GM21619 (cell line): ENCODE measurements around the gene HNRNPAB.
"Not testable (repeated sequence)": the region's sequence is repeated elsewhere in the genome, so short reads cannot be mapped to it uniquely, and the experiment has no call there.

Source experiments
- ATAC-seq: cut with Tn5 transposase; IDR thresholded peaks from one replicate; pipeline ENCODE4 v1.9.1; 2021; ENCODE audit not compliant: unreplicated experiment

Gene HNRNPAB

GRCh38 chr5:178229111-178229510, 24.8 kb downstream of the HNRNPAB start:
- not testable (repeated sequence) for ATAC-seq

GRCh38 chr5:178229861-178230260, 25.5 kb downstream of the HNRNPAB start:
- no peak for ATAC-seq

GRCh38 chr5:178230879-178231538, 26.7 kb downstream of the HNRNPAB start:
- ATAC-seq = no peak

GRCh38 chr5:178231539-178232123, 27.3 kb downstream of the HNRNPAB start:
- peak; percentile 9 for ATAC-seq

GRCh38 chr5:178232124-178232919, 28.0 kb downstream of the HNRNPAB start, which contains the start of gene PHYKPL:
TSS of gene PHYKPL (minus strand) at chr5:178232802. CDS start at chr5:178232550, 252 bp downstream.
- peak; percentile 61 for ATAC-seq

- peak; percentile 19 for ATAC-seq
These were observed 28.6 kb downstream of the HNRNPAB start for GRCh38 chr5:178232920-178233429.

- no peak for ATAC-seq
These were observed 29.9 kb downstream of the HNRNPAB start for GRCh38 chr5:178234121-178234749.

- ATAC-seq = no peak
These were observed 30.6 kb downstream of the HNRNPAB start for GRCh38 chr5:178234750-178235587.

GRCh38 chr5:178235588-178235974, 31.2 kb downstream of the HNRNPAB start:
- ATAC-seq = no peak

- ATAC-seq = no peak
These were observed 31.8 kb downstream of the HNRNPAB start for GRCh38 chr5:178236126-178236525.

- no peak for ATAC-seq
These were observed 32.3 kb downstream of the HNRNPAB start for GRCh38 chr5:178236679-178237078.

- ATAC-seq = no peak
These were observed 33.3 kb downstream of the HNRNPAB start for GRCh38 chr5:178237431-178238312.

- ATAC-seq = no peak
These were observed 33.9 kb downstream of the HNRNPAB start for GRCh38 chr5:178238313-178238635.

GRCh38 chr5:178238711-178239592, 34.6 kb downstream of the HNRNPAB start:
- no peak for ATAC-seq

GRCh38 chr5:178239626-178240301, 35.4 kb downstream of the HNRNPAB start:
- ATAC-seq = not testable (repeated sequence)

- ATAC-seq = no peak
These were observed 36.0 kb downstream of the HNRNPAB start for GRCh38 chr5:178240341-178240741.

- ATAC-seq = no peak
These were observed 36.4 kb downstream of the HNRNPAB start for GRCh38 chr5:178240766-178241165.

GRCh38 chr5:178241231-178241663, 36.9 kb downstream of the HNRNPAB start:
- ATAC-seq = no peak
